Loucy (cell line): ENCODE measurements around the gene BRICD5.
"Not testable (repeated sequence)": the region's sequence is repeated elsewhere in the genome, so short reads cannot be mapped to it uniquely, and the experiment has no call there.

ENCODE experiments used
- H2AFZ ChIP-seq: fragments of 200-600 bp; sonication (generic); 2 replicates; pipeline ENCODE4 v1.6.0; 2016; ENCODE audit warnings: antibody characterized with exemption, mild to moderate bottlenecking, low read length, moderate library complexity
- H3F3A ChIP-seq: fragments of 200-600 bp; 2 replicates; pipeline ENCODE4 v1.6.0; 2016; ENCODE audit warnings: antibody characterized with exemption, low read depth, mild to moderate bottlenecking
- H3K27me3 ChIP-seq: fragments of 200-600 bp; sonication (generic); 2 replicates; pipeline ENCODE4 v1.6.1; 2014; ENCODE audit warnings: low read length, mild to moderate bottlenecking; ENCODE audit not compliant: insufficient read depth, poor library complexity, severe bottlenecking
- H3K36me3 ChIP-seq: fragments of 200-600 bp; sonication (generic); 2 replicates; pipeline ENCODE4 v1.6.1; 2016; ENCODE audit warnings: low read length; ENCODE audit not compliant: insufficient read depth
- H3K4me1 ChIP-seq: fragments of 200-600 bp; sonication (generic); 2 replicates; pipeline ENCODE4 v1.5.1; 2014; ENCODE audit warnings: low read length, mild to moderate bottlenecking; ENCODE audit not compliant: insufficient read depth, poor library complexity, severe bottlenecking
- H3K4me2 ChIP-seq: fragments of 200-600 bp; sonication (generic); 2 replicates; pipeline ENCODE4 v1.6.0; 2014; ENCODE audit warnings: antibody characterized with exemption, low read length, low read depth, mild to moderate bottlenecking; ENCODE audit not compliant: poor library complexity, severe bottlenecking
- H3K4me3 ChIP-seq: fragments of 200-600 bp; sonication (generic); 2 replicates; pipeline ENCODE4 v1.5.1; 2014; ENCODE audit warnings: low read length, mild to moderate bottlenecking, mixed read lengths; ENCODE audit not compliant: poor library complexity, severe bottlenecking
- H3K79me2 ChIP-seq: fragments of 200-600 bp; sonication (generic); 2 replicates; pipeline ENCODE4 v1.6.1; 2014; ENCODE audit warnings: low read length; ENCODE audit not compliant: insufficient read depth
- H3K9ac ChIP-seq: fragments of 200-600 bp; sonication (generic); 2 replicates; pipeline ENCODE4 v1.6.0; 2014; ENCODE audit warnings: mild to moderate bottlenecking, low read depth, low read length, moderate library complexity; ENCODE audit not compliant: poor library complexity, severe bottlenecking
- H3K9me2 ChIP-seq: fragments of 200-600 bp; sonication (generic); replicated peaks from 2 replicates; pipeline ENCODE4 v1.6.1; 2016; ENCODE audit warnings: low read depth, low read length, mixed read lengths
- H3K9me3 ChIP-seq: fragments of 200-600 bp; sonication (generic); 2 replicates; pipeline ENCODE4 v1.6.1; 2014; ENCODE audit warnings: mild to moderate bottlenecking, antibody characterized with exemption, low read length, low read depth; ENCODE audit not compliant: insufficient read depth
- H4K20me1 ChIP-seq: fragments of 200-600 bp; sonication (generic); 2 replicates; pipeline ENCODE4 v1.6.0; 2014; ENCODE audit warnings: antibody characterized with exemption, low read length, mild to moderate bottlenecking; ENCODE audit not compliant: insufficient read depth, poor library complexity, severe bottlenecking
- EZH2phosphoT487 ChIP-seq: fragments of 200-600 bp; IDR thresholded peaks from 2 replicates; pipeline ENCODE4 v1.6.1; 2018; ENCODE audit warnings: antibody characterized with exemption, mild to moderate bottlenecking, moderate library complexity, borderline replicate concordance
- TF ChIP-seq, protein P1 (sequence below): fragments of 200-600 bp; sonication (generic); conservative IDR thresholded peaks from 2 replicates; pipeline ENCODE4 v1.5.1; 2014; ENCODE audit warnings: mild to moderate bottlenecking, antibody characterized with exemption, low read length

Gene BRICD5

DNA sequence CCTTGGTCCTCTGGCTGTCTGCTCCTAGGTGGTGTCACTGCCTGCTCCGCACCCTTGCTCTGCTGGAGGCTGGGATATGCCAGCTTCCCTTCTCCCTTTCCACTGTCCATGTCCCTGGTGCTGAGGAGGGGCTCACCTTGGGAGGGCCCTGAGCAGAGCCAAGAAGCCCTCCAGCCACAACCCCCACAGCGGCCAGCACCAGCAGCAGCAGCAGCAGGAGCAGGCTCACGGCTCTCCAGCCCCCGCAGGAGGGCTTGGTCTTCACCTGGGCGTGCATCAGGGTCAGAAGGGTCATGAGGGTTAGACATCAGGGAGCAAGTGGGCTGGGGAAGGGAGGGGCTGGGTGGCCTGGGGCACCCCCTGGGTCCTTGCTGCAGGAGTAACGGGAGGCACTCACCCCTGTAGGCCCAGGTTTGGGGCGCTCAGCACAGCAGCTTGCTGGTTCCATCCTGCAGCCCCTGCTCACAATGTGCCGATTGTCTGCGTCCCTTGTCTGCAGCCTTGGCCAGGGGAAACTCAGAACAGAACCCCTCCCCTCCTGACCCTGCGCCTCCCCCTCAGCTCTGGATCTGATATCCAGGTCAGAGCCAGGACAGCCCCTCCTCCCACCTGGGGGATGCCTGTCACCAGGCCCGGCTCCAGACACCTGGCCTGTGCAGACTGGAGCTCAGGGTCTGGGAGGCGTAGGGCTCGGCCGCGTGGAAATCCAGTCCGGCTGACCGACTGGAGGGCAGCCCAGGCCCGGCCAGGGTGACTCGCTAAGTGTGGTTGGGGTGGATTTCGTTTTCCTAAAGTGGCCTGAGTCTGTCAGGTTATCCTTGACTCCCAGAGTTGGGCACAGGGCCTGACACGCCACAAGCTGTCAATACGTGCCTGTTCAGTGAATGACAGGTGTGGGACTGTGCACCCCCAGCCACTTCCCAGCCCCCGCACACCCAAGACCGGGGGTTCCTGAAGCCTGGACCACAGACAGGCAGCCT lies at the start of gene BRICD5:
Gene BRICD5, minus strand, starts transcription at position 478 of the 980 bp plus-strand sequence. Its CDS starts 30 bp downstream, at position 448.
- Histone ChIP-seq H3K4me1 (peaks cover 5% of the 10 kb centered on the region), H3K9me2 (no peaks in the 10 kb centered on the region), H3K36me3 (no peaks in the 10 kb centered on the region; the same call in 1 of the 2 replicates), H3K9me3 (no peaks in the 10 kb centered on the region), H3K27me3 (no peaks in the 10 kb centered on the region), H3K9ac (no peak within 1 kb of the TSS), H4K20me1 (no peaks in the 10 kb centered on the region), H3K4me2 (no peak within 1 kb of the TSS), H3K79me2 (peaks cover 22% of the 10 kb centered on the region), H3K4me3 (no peak within 1 kb of the TSS), H2AFZ (no peak within 1 kb of the TSS), H3F3A (no peaks in the 10 kb centered on the region)
- TF ChIP-seq, protein P1, sequence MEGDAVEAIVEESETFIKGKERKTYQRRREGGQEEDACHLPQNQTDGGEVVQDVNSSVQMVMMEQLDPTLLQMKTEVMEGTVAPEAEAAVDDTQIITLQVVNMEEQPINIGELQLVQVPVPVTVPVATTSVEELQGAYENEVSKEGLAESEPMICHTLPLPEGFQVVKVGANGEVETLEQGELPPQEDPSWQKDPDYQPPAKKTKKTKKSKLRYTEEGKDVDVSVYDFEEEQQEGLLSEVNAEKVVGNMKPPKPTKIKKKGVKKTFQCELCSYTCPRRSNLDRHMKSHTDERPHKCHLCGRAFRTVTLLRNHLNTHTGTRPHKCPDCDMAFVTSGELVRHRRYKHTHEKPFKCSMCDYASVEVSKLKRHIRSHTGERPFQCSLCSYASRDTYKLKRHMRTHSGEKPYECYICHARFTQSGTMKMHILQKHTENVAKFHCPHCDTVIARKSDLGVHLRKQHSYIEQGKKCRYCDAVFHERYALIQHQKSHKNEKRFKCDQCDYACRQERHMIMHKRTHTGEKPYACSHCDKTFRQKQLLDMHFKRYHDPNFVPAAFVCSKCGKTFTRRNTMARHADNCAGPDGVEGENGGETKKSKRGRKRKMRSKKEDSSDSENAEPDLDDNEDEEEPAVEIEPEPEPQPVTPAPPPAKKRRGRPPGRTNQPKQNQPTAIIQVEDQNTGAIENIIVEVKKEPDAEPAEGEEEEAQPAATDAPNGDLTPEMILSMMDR: no peak
- TF ChIP-seq EZH2phosphoT487: no peak

DNA sequence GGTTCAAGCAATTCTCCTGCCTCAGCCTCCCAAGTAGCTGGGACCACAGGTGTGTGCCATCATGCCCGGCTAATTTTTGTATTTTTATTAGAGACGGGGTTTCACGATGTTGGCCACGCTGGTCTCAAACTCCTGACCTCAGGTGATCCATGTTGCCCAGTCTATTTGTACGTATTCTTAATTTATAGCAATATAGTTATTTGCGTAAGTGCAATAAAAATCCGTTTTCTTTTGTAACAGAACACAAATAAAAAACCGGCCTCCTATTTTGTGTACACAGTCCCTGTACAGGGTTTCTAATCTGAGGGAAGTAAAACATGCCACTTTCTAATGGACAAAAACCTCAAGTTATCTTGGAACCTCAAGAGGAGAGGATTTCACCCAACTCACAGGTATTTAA lies 49.6 kb upstream of the BRICD5 start:
- Histone ChIP-seq H3K36me3 (peaks cover 65% of the 10 kb centered on the region; the same call in 1 of the 2 replicates), H3K9ac (no peak overlapping the region), H3K79me2 (peaks cover 60% of the 10 kb centered on the region), H3K4me3 (no peak overlapping the region), H3F3A (no peaks in the 10 kb centered on the region), H3K27me3 (no peaks in the 10 kb centered on the region), H4K20me1 (peaks cover 10% of the 10 kb centered on the region), H3K4me1 (no peaks in the 10 kb centered on the region), H3K4me2 (no peak overlapping the region), H2AFZ (no peak overlapping the region), H3K9me3 (no peaks in the 10 kb centered on the region), H3K9me2 (no peaks in the 10 kb centered on the region)
- TF ChIP-seq, protein P1: no peak
- TF ChIP-seq EZH2phosphoT487: no peak

- not testable (repeated sequence) for H3K4me3 ChIP-seq, H3K9me2 ChIP-seq, H3F3A ChIP-seq, H3K27me3 ChIP-seq, H3K9ac ChIP-seq, H4K20me1 ChIP-seq, H3K9me3 ChIP-seq, H3K4me2 ChIP-seq, H3K4me1 ChIP-seq, H2AFZ ChIP-seq
- peaks cover 42% of the 10 kb centered on the region for H3K79me2 ChIP-seq
- H3K36me3 ChIP-seq: peaks cover 67% of the 10 kb centered on the region; the same call in 1 of the 2 replicates
These were observed 47.9 kb upstream of the BRICD5 start for GRCh38 chr16:2258530-2258929.
